Upper lobe of left lung (tissue), 4 donors: ENCODE results near the gene PHF21B.

Experiments
- EP300 ChIP-seq, 4 donors: sonication (generic); formaldehyde crosslinking; IDR thresholded peaks; one replicate each; pipeline ENCODE4 v1.5.1; 2017; ENCODE audit warnings: antibody characterized with exemption in 4 of 4, control low read depth in 2 of 4
- POLR2AphosphoS5 ChIP-seq, 2 donors: sonication (generic); formaldehyde crosslinking; IDR thresholded peaks; one replicate each; pipeline ENCODE4 v1.5.1; 2017; ENCODE audit warnings: antibody characterized with exemption in 2 of 2
- TF ChIP-seq, protein P1 (sequence below), 6 experiments: fragments of 450-650 bp in 4 of 6; fragments of 200-600 bp in 2 of 6; sonication (generic) in 2 of 6; IDR thresholded peaks; one replicate each; pipeline ENCODE4 v1.5.1; 2016 to 2019; ENCODE audit warnings: antibody characterized with exemption in 6 of 6

DNA sequence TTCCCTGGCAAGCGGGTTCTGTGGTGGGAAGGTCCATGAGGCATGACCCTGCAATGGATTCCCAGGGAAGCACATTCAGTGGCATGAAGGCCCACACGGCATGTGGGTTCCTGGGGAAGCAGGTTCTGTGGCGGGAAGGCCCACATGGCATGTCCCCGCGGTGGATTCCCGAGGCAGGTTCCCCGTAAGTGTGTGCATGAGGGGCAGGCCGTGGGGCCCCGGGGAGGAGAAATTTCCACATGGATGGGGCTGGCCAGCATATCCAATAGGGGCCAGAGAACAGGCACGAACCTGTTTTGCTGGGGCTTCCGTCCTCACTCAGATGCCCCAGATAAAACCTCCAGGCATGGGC is 83.7 kb downstream of the PHF21B start:
- TF ChIP-seq, protein P1, sequence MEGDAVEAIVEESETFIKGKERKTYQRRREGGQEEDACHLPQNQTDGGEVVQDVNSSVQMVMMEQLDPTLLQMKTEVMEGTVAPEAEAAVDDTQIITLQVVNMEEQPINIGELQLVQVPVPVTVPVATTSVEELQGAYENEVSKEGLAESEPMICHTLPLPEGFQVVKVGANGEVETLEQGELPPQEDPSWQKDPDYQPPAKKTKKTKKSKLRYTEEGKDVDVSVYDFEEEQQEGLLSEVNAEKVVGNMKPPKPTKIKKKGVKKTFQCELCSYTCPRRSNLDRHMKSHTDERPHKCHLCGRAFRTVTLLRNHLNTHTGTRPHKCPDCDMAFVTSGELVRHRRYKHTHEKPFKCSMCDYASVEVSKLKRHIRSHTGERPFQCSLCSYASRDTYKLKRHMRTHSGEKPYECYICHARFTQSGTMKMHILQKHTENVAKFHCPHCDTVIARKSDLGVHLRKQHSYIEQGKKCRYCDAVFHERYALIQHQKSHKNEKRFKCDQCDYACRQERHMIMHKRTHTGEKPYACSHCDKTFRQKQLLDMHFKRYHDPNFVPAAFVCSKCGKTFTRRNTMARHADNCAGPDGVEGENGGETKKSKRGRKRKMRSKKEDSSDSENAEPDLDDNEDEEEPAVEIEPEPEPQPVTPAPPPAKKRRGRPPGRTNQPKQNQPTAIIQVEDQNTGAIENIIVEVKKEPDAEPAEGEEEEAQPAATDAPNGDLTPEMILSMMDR (IDR thresholded peaks at IDR 0.05), result no peak
- no peak for TF ChIP-seq POLR2AphosphoS5 (IDR thresholded peaks at IDR 0.05)
- TF ChIP-seq EP300 (IDR thresholded peaks at IDR 0.05), result no peak
